Rectal smooth muscle tissue (tissue), 1 donor: ENCODE data around the gene LRP10.

Experiments used
- H3K27ac ChIP-seq: one replicate; pipeline ENCODE4 v1.7.0; 2013; ENCODE audit warnings: low read depth, low read length, inconsistent platforms
- H3K27me3 ChIP-seq: one replicate; pipeline ENCODE4 v1.7.0; 2013; ENCODE audit warnings: low read length; ENCODE audit not compliant: control insufficient read depth, insufficient read depth
- H3K36me3 ChIP-seq: one replicate; pipeline ENCODE4 v1.7.0; 2013; ENCODE audit warnings: low read length; ENCODE audit not compliant: control insufficient read depth, insufficient read depth
- H3K4me1 ChIP-seq: one replicate; pipeline ENCODE4 v1.7.0; 2013; ENCODE audit warnings: low read length; ENCODE audit not compliant: control insufficient read depth, insufficient read depth
- H3K4me3 ChIP-seq: one replicate; pipeline ENCODE4 v1.7.0; 2013; ENCODE audit warnings: low read length
- H3K9ac ChIP-seq: one replicate; pipeline ENCODE4 v1.7.0; 2013; ENCODE audit warnings: low read length

The LRP10 gene

DNA sequence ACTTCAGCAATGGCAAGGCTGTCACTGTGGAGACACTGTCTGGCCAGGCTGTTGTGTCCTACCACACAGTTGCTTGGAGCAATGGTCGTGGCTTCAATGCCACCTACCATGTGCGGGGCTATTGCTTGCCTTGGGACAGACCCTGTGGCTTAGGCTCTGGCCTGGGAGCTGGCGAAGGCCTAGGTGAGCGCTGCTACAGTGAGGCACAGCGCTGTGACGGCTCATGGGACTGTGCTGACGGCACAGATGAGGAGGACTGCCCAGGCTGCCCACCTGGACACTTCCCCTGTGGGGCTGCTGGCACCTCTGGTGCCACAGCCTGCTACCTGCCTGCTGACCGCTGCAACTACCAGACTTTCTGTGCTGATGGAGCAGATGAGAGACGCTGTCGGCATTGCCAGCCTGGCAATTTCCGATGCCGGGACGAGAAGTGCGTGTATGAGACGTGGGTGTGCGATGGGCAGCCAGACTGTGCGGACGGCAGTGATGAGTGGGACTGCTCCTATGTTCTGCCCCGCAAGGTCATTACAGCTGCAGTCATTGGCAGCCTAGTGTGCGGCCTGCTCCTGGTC lies 4.3 kb downstream of the LRP10 start:
- peaks cover 44% of the 10 kb centered on the region for H3K36me3 ChIP-seq
- no peak overlapping the region for H3K9ac ChIP-seq
- H3K4me1 ChIP-seq: peaks cover 8% of the 10 kb centered on the region
- no peak overlapping the region for H3K27ac ChIP-seq
- no peaks in the 10 kb centered on the region for H3K27me3 ChIP-seq
- H3K4me3 ChIP-seq: no peak overlapping the region

DNA sequence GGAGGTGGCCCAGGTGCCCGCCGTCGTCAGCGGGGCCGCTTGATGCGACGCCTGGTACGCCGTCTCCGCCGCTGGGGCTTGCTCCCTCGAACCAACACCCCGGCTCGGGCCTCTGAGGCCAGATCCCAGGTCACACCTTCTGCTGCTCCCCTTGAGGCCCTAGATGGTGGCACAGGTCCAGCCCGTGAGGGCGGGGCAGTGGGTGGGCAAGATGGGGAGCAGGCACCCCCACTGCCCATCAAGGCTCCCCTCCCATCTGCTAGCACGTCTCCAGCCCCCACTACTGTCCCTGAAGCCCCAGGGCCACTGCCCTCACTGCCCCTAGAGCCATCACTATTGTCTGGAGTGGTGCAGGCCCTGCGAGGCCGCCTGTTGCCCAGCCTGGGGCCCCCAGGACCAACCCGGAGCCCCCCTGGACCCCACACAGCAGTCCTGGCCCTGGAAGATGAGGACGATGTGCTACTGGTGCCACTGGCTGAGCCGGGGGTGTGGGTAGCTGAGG lies 5.5 kb downstream of the LRP10 start:
- Histone ChIP-seq H3K36me3 (peaks cover 44% of the 10 kb centered on the region), H3K9ac (no peak overlapping the region), H3K27ac (no peak overlapping the region), H3K27me3 (no peaks in the 10 kb centered on the region), H3K4me1 (peaks cover 6% of the 10 kb centered on the region), H3K4me3 (no peak overlapping the region)

DNA sequence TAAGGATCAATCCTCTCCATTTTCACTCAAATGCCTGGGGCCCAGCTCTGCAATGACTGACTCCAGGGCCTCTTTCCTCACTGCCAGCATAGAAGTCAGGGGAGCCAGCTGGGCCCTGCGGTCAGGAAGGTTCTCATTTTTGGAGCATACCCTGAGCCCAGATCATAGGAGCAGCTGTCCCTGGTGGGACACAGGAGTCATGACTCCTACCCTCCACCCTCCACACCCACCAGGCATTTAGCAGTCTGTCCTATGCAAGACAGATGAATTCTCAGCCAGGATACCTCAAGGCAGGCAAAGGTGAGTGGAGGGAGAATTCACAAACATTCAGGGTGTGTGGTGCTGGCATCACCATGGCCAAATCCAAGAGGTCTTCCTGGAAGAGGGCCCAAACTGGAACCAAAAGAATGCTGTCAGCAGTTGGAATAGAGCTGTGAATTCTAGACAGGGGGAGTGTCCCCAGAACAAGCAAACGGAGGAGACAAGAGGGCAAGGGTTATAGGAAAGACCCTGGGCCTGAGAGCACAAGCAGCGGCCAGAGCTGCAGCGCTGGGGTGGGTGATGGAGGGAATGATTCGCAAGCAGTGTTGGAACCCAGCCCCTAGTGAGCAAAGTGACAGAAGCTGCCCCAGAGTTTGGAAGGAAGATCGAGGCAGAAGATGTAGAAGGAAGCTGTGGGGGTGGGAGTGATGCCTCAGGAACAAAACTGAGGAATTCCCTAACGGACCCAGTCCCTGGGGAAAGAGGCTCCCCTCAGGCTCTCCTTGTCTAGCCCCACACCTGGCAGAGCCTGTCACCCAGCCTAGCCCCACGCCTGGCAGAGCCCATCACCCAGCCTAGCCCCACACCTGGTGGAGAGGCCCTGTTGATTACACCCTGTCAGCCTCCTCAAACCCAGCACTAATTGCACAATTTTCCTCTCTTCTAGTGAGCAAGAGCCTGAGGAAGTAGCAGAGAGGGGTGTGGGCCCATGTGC lies 7.0 kb downstream of the LRP10 start:
- Histone ChIP-seq H3K4me1 (no peaks in the 10 kb centered on the region), H3K27me3 (no peaks in the 10 kb centered on the region), H3K4me3 (no peak overlapping the region), H3K27ac (no peak overlapping the region), H3K36me3 (peaks cover 44% of the 10 kb centered on the region), H3K9ac (no peak overlapping the region)

DNA sequence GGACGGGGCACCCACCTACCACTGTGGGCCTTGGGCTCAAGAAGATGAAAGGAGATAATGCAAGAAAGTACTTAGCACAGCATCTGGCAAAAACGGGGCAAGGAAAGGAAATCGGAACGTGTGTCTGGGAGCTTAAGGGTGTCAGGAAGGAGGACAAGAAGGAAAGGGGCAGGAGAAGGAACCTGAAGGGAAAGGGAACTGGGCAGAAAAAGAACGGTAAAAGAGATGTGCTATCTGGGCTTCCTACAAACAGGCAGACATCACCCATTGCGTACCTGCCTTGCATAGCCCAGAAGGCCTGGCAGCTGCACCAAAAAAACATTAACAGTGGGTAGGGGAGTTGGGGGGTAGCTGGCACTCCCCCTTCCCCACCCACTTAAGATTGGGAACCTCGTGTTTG lies 10.5 kb downstream of the LRP10 start:
- Histone ChIP-seq H3K9ac (no peak overlapping the region), H3K4me3 (no peak overlapping the region), H3K4me1 (no peaks in the 10 kb centered on the region), H3K27ac (no peak overlapping the region), H3K36me3 (peaks cover 17% of the 10 kb centered on the region), H3K27me3 (no peaks in the 10 kb centered on the region)

DNA sequence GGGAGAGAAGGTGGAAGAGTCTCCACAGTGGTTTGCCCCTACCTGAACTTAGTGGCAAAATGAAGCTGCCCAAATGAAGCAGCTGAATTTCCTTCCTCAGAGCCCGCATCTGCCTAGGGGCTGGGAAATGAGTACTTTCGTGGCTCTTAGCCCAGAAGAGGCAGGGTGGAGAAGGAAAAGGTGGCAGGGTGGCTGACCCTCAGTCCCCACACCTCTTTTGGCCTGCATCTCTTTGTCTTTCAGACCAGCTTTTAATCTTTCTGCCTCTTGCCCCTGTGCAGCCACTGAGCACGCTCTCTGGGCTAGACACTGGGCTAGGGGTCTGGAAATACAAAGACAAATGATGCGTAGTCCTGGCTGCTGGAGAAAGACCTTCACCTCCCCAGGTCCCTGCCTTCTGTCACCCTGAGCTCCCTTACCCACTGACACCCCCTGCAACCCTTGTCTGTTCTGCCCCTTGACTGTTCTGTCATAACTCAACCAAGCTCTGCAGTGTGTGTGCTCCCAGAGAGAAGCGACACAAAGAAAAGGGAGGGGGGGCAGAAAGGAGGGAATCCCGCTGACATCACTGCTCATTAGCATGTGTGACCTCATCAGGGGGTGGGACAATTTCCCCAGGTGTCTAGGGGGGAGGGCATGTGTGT lies 11.1 kb downstream of the LRP10 start:
- Histone ChIP-seq H3K9ac (no peak overlapping the region), H3K27ac (no peak overlapping the region), H3K4me3 (no peak overlapping the region), H3K27me3 (no peaks in the 10 kb centered on the region), H3K36me3 (peaks cover 11% of the 10 kb centered on the region), H3K4me1 (no peaks in the 10 kb centered on the region)

DNA sequence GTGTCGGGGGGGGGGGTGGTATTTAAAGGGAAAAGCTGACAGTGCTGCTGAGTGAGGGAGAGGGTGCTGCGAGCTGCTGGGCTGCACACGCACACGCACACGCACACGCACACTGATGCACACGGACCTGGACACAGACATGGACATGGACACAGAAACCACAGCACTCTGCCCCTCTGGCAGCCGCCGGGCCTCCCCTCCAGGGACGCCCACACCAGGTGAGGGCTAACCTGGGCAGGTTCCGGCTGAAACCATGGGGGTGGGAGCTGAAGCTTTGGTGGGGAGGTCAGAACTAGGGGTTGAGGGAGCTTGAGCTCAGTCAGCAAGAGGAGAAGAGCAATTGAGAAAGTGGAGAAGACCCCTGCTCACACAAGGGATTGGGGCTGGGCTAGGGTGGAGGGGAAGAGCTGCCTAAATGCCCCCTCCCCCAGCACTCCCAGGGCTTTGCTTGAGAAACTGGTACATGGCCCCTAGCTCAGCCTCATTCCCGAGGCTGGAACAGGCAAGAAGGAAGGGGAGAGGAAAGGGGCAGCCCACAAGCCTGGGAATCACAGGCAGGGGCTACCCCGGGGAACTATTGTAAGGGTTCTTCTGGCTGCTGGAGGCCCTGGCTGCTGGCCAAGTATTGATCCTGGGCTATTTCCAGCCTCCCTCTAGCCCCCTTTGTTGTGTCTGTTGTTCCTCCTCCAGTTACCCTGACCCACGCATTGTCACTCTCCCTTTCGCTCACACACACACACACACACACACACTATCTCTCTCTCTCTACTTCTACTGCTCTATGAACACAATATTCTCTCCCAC lies 11.8 kb downstream of the LRP10 start, which contains the start of gene REM2:
Gene REM2 (plus strand): TSS at position 50 of the 804 bp plus-strand sequence. CDS start 66 bp downstream, at position 116.
- no peaks in the 10 kb centered on the region for H3K4me1 ChIP-seq
- H3K4me3 ChIP-seq: no peak within 1 kb of the TSS
- H3K36me3 ChIP-seq: peaks cover 4% of the 10 kb centered on the region
- H3K27me3 ChIP-seq: no peaks in the 10 kb centered on the region
- H3K27ac ChIP-seq: no peak within 1 kb of the TSS
- no peak within 1 kb of the TSS for H3K9ac ChIP-seq

DNA sequence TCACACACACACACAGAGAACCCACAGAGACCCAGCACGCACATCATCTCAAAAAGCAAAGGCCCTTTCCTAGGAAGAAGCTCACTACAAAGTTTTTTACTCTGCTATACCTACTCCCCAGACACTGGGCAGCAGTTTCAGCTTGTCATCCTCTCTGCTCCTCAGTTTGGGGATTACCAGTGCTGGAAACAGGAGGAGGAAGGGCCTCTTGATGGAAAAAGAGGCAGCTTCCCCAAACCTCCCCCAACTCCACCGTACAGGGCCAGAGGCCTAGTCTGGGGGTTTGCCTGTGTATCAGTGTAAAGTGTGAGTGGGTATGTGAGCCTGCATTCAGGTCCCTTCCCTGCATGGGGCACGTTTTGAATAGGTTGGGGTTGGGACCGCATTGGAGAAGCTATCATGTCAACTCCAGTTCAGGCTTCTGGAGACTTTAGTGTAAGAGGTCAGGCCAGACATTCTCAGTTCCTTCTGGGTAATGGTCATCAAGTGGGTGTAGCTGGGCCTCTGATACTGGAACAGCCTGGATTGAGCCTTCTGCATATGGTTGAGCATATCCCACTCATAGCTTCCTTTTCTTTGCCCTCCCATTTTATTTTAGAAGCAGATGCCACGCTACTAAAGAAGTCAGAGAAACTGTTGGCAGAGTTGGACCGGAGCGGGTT lies 12.7 kb downstream of the LRP10 start:
- Histone ChIP-seq H3K4me3 (no peak overlapping the region), H3K27ac (no peak overlapping the region), H3K4me1 (no peaks in the 10 kb centered on the region), H3K36me3 (no peaks in the 10 kb centered on the region), H3K9ac (no peak overlapping the region), H3K27me3 (no peaks in the 10 kb centered on the region)

DNA sequence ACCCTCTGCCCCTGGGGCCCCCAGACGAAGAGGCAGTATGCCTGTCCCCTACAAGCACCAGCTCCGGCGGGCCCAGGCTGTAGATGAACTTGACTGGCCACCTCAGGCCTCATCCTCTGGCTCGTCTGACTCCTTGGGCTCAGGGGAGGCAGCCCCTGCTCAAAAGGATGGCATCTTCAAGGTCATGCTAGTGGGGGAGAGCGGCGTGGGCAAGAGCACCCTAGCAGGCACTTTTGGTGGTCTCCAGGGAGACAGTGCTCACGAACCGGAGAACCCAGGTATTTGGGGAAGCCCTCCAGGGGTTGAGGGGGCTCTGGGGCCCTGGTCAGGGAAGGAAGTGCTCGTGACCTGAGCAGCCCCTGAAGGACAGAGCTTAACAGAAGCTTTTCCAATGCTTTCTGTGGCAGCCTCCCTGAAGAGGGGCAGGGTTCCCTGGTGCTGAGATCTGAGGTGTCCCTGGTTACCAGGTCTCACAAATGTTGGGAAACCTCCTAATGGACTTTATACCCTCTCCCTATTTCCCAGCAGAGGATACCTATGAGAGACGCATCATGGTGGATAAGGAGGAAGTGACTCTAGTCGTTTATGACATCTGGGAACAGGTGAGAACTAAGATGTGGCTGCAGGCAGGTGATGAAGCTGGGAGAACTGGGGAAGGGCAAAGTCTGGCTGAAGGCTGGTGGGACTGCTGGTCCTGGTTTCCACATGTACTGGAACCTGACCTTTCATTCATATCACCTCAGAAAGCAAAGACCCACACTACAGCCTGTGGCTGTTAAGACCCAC lies 13.4 kb downstream of the LRP10 start:
- H3K36me3 ChIP-seq: no peaks in the 10 kb centered on the region
- no peak overlapping the region for H3K27ac ChIP-seq
- H3K4me1 ChIP-seq: no peaks in the 10 kb centered on the region
- no peak overlapping the region for H3K4me3 ChIP-seq
- no peak overlapping the region for H3K9ac ChIP-seq
- no peaks in the 10 kb centered on the region for H3K27me3 ChIP-seq

DNA sequence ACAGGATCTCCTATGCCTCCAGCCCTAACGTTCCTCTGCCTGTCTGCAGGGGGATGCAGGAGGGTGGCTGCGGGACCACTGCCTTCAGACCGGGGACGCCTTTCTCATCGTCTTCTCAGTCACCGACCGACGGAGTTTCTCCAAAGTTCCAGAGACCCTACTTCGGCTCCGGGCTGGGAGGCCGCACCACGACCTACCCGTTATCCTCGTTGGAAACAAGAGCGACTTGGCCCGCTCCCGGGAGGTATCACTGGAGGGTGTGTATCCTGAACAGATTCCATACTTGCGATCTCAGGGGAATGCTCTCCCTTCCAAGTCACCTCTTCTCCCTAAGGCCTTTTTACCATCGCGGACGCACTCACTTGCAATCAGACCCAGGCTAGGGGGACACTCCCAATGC lies 14.4 kb downstream of the LRP10 start:
- Histone ChIP-seq H3K27me3 (no peaks in the 10 kb centered on the region), H3K4me1 (no peaks in the 10 kb centered on the region), H3K36me3 (no peaks in the 10 kb centered on the region), H3K9ac (no peak overlapping the region), H3K27ac (no peak overlapping the region), H3K4me3 (peak overlapping the region; percentile 65)

DNA sequence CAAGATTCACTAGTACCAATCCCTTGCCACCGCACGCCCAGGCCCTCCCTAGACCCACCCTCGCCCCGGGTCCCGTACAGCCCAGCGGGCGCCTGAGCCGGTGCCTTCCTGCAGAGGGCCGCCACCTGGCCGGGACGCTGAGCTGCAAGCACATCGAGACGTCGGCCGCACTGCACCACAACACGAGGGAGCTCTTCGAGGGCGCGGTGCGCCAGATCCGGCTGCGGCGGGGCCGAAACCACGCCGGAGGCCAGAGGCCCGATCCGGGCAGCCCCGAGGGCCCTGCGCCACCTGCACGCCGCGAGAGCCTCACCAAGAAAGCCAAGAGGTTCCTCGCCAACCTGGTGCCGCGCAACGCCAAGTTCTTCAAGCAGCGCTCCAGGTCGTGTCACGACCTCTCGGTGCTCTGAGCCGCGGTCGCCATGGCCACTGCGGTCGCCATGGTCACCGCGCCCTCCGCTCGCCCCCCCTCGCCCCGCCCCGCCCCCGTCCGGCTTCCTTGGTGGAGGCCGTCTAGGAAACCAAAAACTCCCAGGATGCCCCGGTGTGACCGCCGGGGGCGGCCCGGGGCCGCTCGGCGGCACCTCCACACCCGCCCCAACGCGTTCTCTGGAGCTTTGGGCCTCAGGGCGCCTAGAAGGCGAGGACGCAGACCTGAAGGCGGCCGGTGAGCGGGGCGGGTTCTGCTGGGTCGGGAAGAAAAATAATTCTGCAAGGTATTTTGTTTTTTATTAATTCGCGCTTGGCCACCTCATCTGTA lies 15.1 kb downstream of the LRP10 start:
- H3K27ac ChIP-seq: no peak overlapping the region

More for the DNA sequence above, 15.1 kb downstream of the LRP10 start:
- Histone ChIP-seq H3K27me3 (no peaks in the 10 kb centered on the region), H3K36me3 (no peaks in the 10 kb centered on the region), H3K4me3 (peak overlapping the region; percentile 65), H3K9ac (no peak overlapping the region), H3K4me1 (no peaks in the 10 kb centered on the region)
